Fibroblast of skin of left biceps (primary cell): Measurements from ENCODE around the gene SORD.
A peak's percentile ranks its signal among the peaks of the same experiment; 100 is the strongest.

Experiments
- DNase-seq, 2 experiments: peaks; one replicate each; pipeline ENCODE4 v3.0.0-alpha.2; 2013; ENCODE audit warnings: low read depth in 2 of 2

SORD gene

GRCh38 chr15:45116482-45117307 lies 93.7 kb downstream of the SORD start:
- DNase-seq, result no peak

- DNase-seq, result no peak
Measured at GRCh38 chr15:45117308-45118130, 94.5 kb downstream of the SORD start.

DNA sequence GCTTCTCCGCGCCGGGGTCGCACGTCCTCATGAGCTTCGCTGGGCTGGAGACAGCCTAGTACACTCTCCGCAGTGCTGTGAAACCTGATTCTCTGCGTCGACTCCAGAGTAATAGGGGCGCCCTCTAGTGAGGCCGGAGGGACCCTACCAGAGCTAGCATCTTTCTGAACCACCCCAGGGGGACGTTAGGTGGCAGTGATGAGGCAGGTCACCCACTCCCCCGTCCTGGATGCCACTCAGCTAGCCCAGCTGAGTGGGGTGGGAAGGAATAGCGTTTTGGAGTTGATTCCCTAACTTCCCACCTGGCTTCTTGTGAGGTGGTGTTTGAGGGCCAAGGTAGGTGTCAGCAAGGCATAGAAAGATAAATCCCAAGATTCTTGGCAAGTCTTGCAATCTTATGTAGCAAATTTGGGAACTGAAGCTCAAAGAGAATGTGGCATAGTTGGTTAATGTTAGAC lies 95.2 kb downstream of the SORD start:
- DNase-seq, result peak; percentile 64 to 67

- DNase-seq, result no peak
Measured at GRCh38 chr15:45118996-45119395, 96.0 kb downstream of the SORD start.

DNA sequence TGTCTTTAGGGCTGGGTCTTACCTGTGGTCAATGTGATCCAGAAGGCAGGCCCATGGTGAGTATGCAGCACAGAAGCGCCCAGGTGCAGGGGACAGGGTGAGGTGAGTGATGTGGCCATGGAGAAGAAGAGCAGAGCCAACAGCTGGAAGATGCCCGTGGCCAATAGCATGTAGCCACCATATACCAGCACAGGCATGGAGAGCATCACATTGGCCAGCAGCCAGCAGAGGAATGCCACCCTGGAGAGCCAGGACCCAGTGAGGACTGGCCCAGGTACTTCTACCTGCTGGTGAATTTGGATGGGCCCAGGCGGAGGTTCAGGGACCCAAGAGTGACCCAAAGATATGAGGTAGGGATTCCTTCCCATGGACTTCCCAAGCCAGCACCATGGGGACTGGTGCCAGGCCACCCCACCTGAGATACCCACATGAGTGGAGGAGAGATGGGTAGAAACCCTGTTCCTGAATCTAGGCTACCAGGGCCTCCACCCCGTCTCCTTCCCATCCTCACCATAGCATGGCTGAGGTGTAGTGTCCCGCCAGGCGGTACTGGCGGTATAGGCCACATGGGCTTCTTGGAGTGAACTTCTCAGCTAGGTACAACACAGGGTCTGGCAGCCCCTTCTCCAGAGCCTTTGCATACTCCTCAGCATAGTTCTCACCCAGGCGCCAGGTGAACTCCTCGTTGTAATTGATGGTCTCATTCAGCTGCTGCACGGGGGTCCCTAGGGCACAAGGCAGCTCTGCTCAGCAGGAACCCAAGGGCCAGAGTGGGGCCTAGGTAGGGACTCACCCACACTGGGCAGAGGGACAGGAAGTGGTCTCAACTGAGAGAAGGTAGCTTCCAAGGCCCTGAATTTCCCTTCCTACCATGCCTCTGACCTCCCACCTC lies 97.3 kb downstream of the SORD start:
- no peak for DNase-seq

- DNase-seq, result no peak
Measured at GRCh38 chr15:45121020-45121419, 98.0 kb downstream of the SORD start.

DNA sequence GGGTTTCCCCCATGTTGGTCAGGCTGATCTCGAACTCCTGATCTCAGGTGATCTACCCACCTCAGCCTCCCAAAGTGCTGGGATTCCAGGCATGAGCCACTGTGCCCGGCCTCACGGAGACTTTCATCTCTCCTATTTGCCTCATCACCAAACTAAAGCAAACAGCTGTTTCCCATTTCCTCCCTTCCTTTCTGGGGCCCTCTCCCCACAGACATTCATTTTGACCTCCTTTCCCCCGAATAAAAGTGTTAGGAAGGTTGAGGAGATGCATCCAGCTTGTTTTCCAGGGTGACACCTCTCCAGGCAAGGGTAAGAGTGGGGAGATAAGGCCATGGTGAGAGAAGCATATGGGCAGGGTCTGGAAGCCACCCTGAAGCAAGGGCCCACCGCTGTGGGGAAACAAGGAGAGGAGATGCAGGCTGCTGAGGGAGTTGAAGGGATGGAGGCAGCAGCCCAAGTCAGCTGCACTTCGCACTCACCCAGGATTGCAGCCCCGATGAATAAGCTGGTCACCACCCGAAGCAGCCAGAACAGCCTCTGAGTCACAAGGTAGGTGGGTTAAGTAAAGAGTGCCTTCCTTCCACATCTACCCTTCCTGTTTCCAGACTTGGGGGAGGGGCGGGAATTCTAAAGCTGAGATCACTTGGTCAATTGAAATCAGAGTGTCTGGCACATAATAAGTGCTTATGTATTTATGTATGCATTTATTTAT lies 98.9 kb downstream of the SORD start:
- DNase-seq, result peak; percentile 34 to 43

- no peak for DNase-seq
Measured at GRCh38 chr15:45122719-45123118, 99.7 kb downstream of the SORD start.

DNA sequence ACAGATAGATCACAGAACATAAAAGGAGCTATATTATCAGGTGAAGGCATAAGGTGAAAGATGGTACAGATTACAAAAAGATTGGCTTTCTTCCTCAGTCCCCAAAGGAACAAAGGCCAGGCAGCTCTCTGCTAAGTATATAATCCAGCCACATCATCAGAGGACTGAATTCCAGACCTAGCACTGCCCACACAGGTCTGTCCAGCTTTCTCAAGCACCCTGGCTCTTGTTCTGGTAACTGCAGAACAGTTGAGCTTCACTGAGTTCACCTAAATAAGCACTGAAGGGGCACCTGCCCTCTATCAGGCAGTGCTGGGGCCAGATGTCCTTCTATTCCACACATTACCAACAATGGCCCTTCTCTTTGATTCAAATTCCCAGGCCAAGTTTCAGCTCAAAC lies 100.4 kb downstream of the SORD start:
- DNase-seq, result no peak

GRCh38 chr15:45126535-45127158 lies 103.7 kb downstream of the SORD start:
- peak in 1 of 2 experiments; percentile 2 for DNase-seq
